GM18505 (cell line): ENCODE results near the gene SLC19A3.
"Not testable (repeated sequence)": the region's sequence is repeated elsewhere in the genome, so short reads cannot be mapped to it uniquely, and the experiment has no call there.

Source experiments
- ATAC-seq: cut with Tn5 transposase; IDR thresholded peaks from one replicate; pipeline ENCODE4 v1.9.1; 2021; ENCODE audit not compliant: unreplicated experiment
- POLR2A ChIP-seq: IDR thresholded peaks from 4 replicates; pipeline ENCODE4 v1.6.1; 2011; ENCODE audit warnings: borderline replicate concordance; ENCODE audit not compliant: insufficient read depth, insufficient read length; ENCODE audit errors: extremely low read depth

The SLC19A3 gene

DNA sequence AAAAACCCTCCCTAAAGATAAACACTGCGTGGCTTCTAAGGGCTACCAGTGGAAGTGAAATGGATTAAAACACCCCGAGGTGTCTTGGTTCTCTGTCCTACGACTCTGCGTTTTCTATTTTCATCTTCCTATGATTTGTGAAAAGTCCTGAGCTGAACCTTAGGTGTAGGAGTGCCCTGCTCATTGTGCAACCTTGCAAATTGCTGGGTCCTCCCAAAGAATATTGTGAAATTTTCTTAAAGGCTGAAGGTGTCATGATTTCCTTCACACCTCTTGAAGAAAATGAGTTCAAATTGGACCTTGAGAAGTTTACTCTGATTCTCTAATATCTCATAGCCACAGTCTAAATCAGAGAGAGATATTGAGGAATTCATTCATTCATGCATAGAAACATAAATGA, 1.8 kb upstream of the SLC19A3 start:
- no peak for ATAC-seq

GRCh38 chr2:227716501-227716900, 1.3 kb downstream of the SLC19A3 start:
- no peak for TF ChIP-seq POLR2A
- no peak for ATAC-seq

More for the DNA sequence above, 1.8 kb upstream of the SLC19A3 start:
- no peak for TF ChIP-seq POLR2A

GRCh38 chr2:227713291-227713690, 4.5 kb downstream of the SLC19A3 start:
- no peak for TF ChIP-seq POLR2A
- ATAC-seq, result no peak

- ATAC-seq, result no peak
- no peak for TF ChIP-seq POLR2A
These were observed 6.8 kb downstream of the SLC19A3 start for GRCh38 chr2:227710986-227711385.

DNA sequence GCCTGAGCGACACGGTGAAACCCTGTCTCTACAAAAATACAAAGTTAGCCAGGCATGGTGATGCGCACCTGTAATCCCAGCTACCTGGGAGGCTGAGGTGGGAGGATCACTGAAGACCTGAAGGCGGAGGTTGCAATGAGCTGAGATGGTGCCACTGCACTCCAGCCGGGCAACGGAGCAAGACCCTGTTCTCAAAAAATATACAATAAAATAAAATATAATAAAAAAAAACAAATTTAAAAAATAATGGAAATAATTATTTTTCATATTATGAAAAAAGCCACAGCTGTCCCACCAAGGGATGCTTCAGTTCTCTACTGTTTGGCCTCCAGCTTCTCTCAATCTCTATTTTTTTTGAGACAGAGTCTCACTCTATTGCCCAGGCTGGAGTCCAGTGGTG, 10.4 kb downstream of the SLC19A3 start:
- ATAC-seq, result no peak
- TF ChIP-seq POLR2A, result no peak

DNA sequence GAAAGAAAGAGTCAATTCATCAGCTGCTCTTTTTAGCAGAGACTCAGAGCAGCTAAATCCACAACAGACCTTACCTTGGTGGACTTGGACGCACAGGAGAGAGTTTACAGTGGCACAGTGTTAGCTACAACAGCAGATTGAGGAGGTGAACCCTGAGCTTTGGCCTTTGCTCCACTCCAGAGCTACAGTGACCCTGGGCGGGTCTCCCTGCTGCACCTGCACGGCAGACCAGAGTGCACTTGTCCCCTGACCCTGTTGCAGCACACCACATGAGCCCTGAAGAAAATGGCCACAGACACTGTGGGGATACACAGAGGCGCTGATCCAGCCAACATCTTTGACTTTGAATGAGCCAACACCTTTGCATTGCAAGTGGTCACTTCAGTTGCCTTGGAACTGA, 11.0 kb downstream of the SLC19A3 start:
- no peak for ATAC-seq
- no peak for TF ChIP-seq POLR2A

- TF ChIP-seq POLR2A, result no peak
- ATAC-seq, result no peak
These were observed 13.9 kb downstream of the SLC19A3 start for GRCh38 chr2:227703961-227704360.

DNA sequence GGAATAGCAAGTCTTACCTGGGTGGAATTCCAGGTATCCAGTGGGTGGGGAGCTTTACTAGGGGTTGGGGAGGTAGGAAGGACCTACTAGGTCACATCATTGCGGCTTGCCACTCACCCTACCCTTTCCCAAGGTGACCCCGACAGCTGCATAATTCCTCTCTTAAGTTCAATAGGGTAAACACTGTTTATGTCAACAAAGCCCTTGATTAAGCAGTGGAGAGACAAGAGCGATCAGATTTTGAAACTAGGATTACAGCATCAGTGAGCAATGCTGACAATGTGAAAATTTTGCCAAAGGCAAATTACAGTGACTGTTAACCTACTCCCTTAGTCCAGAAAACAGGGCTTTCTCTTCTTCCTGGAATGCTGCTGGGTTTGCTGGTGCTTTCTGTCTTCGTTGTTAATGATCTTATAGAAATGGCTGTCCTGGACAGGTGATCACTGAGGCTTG, 14.5 kb downstream of the SLC19A3 start:
- no peak for TF ChIP-seq POLR2A
- ATAC-seq, result no peak

DNA sequence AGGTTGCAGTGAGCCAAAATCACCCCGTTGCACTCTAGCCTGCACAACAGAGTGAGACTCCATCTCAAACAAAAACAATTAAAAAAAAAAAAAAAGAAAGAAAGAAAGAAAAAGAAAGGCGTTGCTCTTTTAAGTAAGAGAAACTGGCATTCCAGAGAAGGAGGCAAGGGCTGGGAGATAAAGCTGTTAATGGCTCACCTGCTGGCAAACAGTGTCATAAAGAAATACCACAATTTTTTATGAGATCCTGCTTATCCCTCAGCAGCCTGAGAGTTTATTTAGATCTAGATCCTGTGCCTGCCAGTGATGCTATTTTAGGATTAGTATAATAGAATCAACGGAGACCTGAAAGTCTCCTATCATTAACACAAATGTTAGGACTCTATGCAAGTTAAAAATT, 16.3 kb downstream of the SLC19A3 start:
- no peak for ATAC-seq

DNA sequence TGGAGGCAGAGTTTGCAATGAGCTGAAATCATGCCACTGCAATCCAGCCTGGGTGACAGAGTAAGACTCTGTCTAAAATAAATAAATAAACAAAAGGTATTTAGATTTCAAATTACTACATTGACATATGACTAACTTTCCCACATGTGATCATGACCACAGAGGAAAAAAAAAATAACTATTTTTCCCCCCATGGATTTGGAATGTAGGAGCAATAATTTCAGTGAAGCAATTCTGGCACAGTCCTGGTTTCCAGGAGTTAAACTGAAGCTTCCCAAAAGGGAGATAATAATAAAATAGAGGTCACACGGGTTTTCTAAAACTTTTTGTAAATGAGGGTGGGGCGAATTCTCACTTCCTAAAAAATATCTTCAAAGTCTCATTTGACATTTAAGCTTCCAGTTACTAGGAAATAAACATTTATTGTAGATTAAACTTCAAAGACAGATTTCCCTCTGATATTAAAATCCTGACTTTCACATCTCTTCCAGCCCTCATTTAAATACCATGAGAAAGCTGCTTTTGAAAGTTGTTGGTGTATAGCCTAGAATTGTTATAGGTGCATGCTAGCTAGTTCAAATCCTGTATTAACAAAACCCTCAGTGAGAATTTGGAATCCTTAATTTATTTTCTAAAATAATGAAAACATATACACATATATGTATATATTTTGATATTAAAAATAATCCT, 20.7 kb downstream of the SLC19A3 start:
- ATAC-seq, result no peak
- TF ChIP-seq POLR2A, result no peak

More for the DNA sequence above, 16.3 kb downstream of the SLC19A3 start:
- no peak for TF ChIP-seq POLR2A

DNA sequence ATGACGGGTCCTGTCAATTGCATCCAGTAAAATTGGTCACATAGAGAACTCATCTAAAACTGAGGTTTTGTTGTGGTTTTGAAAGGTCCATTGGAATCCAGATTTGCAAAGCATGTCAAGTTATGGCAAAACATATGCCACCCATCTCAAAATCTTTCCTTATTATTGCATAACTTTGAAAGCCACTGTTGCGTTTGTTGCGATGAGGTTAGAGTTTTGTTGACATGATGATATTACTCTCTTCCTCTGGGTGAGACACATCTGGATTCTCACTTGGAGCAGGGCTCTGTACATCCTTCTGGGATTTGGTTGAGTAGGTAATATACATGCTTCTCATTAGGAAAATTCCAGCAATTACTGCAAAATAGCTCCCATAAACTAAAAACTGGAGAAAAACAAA, 30.6 kb downstream of the SLC19A3 start:
- no peak for ATAC-seq
- no peak for TF ChIP-seq POLR2A

DNA sequence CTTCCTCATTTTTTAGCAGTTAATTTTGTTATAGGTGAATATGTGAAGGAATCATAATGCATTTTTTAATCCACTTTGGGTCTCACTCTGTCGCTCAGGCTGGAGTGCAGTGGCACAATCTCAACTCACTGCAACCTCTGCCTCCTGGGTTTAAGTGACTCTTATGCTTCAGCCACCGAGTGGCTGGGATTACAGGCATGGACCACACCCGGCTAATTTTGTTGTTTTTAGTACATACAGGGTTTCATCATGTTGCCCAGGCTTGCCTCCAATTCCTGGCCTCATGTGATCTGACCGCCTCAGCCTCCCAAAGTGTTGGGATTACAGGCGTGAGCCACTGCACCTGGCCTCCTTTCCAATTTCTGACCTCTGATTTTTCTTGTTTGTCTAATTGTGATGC, 33.6 kb downstream of the SLC19A3 start:
- ATAC-seq, result no peak
- no peak for TF ChIP-seq POLR2A

- ATAC-seq, result no peak
These were observed 39.9 kb downstream of the SLC19A3 start for GRCh38 chr2:227677928-227678327.

DNA sequence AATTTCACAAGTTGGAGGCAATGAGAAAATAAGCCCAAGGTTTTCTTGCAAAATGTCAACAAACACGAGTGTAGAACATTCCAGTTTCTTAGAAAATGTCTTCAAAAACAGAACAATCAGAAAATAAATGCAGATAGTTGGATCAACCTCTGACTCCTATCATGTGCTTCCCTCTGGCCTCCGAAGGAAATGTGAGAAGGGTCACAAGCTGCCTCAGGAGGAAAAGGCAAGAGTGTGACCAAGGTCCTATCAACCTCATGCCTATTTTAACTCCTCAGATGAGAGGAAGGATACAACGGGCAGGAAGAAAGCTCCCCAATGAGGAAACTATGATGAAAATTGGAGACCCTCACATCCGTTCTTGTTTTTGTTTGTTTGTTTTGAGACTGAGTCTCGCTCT, 43.3 kb downstream of the SLC19A3 start:
- TF ChIP-seq POLR2A, result no peak
- ATAC-seq, result no peak

More at GRCh38 chr2:227677928-227678327, 39.9 kb downstream of the SLC19A3 start:
- no peak for TF ChIP-seq POLR2A

GRCh38 chr2:227673620-227674019, 44.2 kb downstream of the SLC19A3 start:
- not testable (repeated sequence) for ATAC-seq
